ENCODE data around the gene RPN1. TPM values are rescaled to one million over a fixed set of nuclear protein-coding genes. Genes with fewer than 3 reads are reported as not detected.

The RPN1 gene
- total and polyA plus RNA-seq, 10 of the 15 experiments (the other 5 are each of a cell fraction or from before 2014, with no cell fraction given), result 56.1 to 266 (median 157) TPM

DNA sequence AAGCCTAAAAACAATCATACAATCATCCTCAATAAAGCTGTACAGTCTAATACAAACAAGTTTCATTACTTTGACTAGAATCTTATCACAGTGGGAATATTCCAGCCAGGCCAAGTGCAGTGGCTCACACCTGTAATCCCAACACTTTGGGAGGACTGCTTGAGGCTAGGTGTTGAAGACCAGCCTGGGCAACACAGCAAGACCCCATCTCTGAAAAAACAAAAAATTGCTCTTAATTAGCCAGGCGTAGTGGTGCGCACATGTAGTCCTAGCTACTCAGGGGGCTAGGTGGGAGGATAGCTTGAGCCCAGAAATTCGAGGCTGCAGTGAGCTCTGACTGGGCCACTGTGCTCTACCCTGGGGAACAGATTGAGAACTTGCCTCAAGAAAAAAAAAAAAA lies 3.3 kb downstream of the RPN1 start:
- Histone ChIP-seq H3K79me2 (ENCODE audit: control insufficient read depth, insufficient read depth, low read length) (peaks cover 62% of the 10 kb centered on the region), H3K4me1 (ENCODE audit: control insufficient read depth, insufficient read depth, low read length) (no peaks in the 10 kb centered on the region), H3K9ac (ENCODE audit: control insufficient read depth, insufficient read depth, low read length) (no peak overlapping the region; the same call in 1 of the 2 replicates), H3K36me3 (ENCODE audit: control insufficient read depth in 2 of 2, insufficient read depth in 2 of 2, low read length in 1 of 2) (peaks cover 0 to 9% of the 10 kb centered on the region in 2 experiments; a peak in 1 of 4 replicates), H3K9me3 (replicated peaks; ENCODE audit: control insufficient read depth, insufficient read depth, low read length) (no peaks in the 10 kb centered on the region), H3K27me3 (replicated peaks in 1 of 2; ENCODE audit: control insufficient read depth in 2 of 2, insufficient read depth in 2 of 2, low read length in 1 of 2) (no peaks in the 10 kb centered on the region), H4K20me1 (ENCODE audit: control insufficient read depth, insufficient read depth) (peaks cover 3% of the 10 kb centered on the region; the same call in 1 of the 2 replicates), H2AFZ (ENCODE audit: control insufficient read depth, low read depth, low read length) (no peak overlapping the region), H3K4me3 (peak overlapping the region; percentile 36; the same call in 1 of the 2 replicates), H3K27ac (ENCODE audit: control insufficient read depth, insufficient read depth) (no peak overlapping the region), H3K4me2 (ENCODE audit: control insufficient read depth, insufficient read depth) (0 out of 2 replicates have a peak overlapping the region, but pooled peaks have one; percentile 51)
- in situ Hi-C loops (cut with MboI) (no loop called here), intact Hi-C loops (cut with micrococcal nuclease; ENCODE audit: unreplicated experiment) (no loop called here)
- SMC1A ChIA-PET (ENCODE audit: uncharacterized antibody, unreplicated experiment), result interaction anchor here (0.8 to 1.1 kb wide), 3 partner anchors 29 to 198 kb away, joined by 3 to 6 read pairs (median 4); no protein-coding TSS in a partner anchor
- no peak for FAIRE-seq
- RAD21 ChIA-PET (ENCODE audit: unreplicated experiment), result interaction anchor here (0.8 kb wide), 1 partner anchor 29 kb away, joined by 3 read pairs; no protein-coding TSS in a partner anchor
- 88% methylated on average over 3 of the region's 3 CpGs for WGBS (ENCODE audit: insufficient coverage, insufficient replicate concordance, low lambda C conversion rate, missing lambda C conversion rate)
- no peak for DNase-seq (ENCODE audit: low read depth, low spot score)
- CTCF ChIA-PET, result interaction anchor here (0.9 to 1.4 kb wide), 2 partner anchors 30 to 33 kb away, joined by 4 to 5 read pairs; no protein-coding TSS in a partner anchor
- no peak for ATAC-seq
- POLR2A ChIA-PET, result interaction anchor here (0.6 to 1.7 kb wide), 3 partner anchors 34 to 71 kb away, joined by 4 to 7 read pairs (median 4); no protein-coding TSS in a partner anchor
- no peak for TF ChIP-seq POU2F2 (IDR thresholded peaks at IDR 0.05; ENCODE audit: borderline replicate concordance, low read depth, low read length)
- no peak for TF ChIP-seq ZNF622 (IDR thresholded peaks at IDR 0.05)
- TF ChIP-seq BACH1 (IDR thresholded peaks at IDR 0.05; ENCODE audit: borderline replicate concordance), result no peak
- TF ChIP-seq ZBTB40 (IDR thresholded peaks at IDR 0.05; ENCODE audit: borderline replicate concordance), result no peak
- BruUV-seq (replicated peaks), result no TSS peak

Data from GM12878 (cell line).